Osteoblast (primary cell): Measurements from ENCODE around the gene SNTA1. TPM values are rescaled to one million over a fixed set of nuclear protein-coding genes. Genes with fewer than 3 reads are reported as not detected.
A peak's percentile ranks its signal among the peaks of the same experiment; 100 is the strongest.
"Not testable (repeated sequence)": the region's sequence is repeated elsewhere in the genome, so short reads cannot be mapped to it uniquely, and the experiment has no call there.

Experiments
- DNase-seq: peaks from one replicate; pipeline ENCODE4 v3.0.0; 2011; ENCODE audit warnings: low spot score, mixed read lengths; ENCODE audit not compliant: insufficient read length; ENCODE audit errors: missing footprints
- H2AFZ ChIP-seq: 2 replicates; pipeline ENCODE4 v1.6.0; 2011; ENCODE audit warnings: mild to moderate bottlenecking, low read length
- H3K27ac ChIP-seq: 2 replicates; pipeline ENCODE4 v1.5.1; 2011; ENCODE audit warnings: mild to moderate bottlenecking, low read depth, low read length, moderate library complexity
- H3K27me3 ChIP-seq: 2 replicates; pipeline ENCODE4 v1.6.0; 2012; ENCODE audit warnings: mild to moderate bottlenecking, control low read depth, inconsistent platforms, low read length, moderate library complexity; ENCODE audit not compliant: insufficient read depth
- H3K36me3 ChIP-seq: 2 replicates; pipeline ENCODE4 v1.5.1; 2011; ENCODE audit warnings: mild to moderate bottlenecking, low read length, control low read depth, moderate library complexity; ENCODE audit not compliant: insufficient read depth
- H3K4me1 ChIP-seq: 2 replicates; pipeline ENCODE4 v1.5.1; 2011; ENCODE audit warnings: mild to moderate bottlenecking, low read length, control low read depth, moderate library complexity; ENCODE audit not compliant: insufficient read depth
- H3K4me2 ChIP-seq: 2 replicates; pipeline ENCODE4 v1.6.0; 2011; ENCODE audit warnings: mild to moderate bottlenecking, low read length; ENCODE audit not compliant: insufficient read depth
- H3K4me3 ChIP-seq: fragments of 200-600 bp; sonication (generic); 3 replicates; pipeline ENCODE4 v1.5.1; 2012; ENCODE audit warnings: mild to moderate bottlenecking, low read length, inconsistent platforms; ENCODE audit not compliant: insufficient read depth
- H3K79me2 ChIP-seq: 2 replicates; pipeline ENCODE4 v1.6.0; 2012; ENCODE audit warnings: mild to moderate bottlenecking, low read length, control low read depth, inconsistent platforms; ENCODE audit not compliant: insufficient read depth
- H3K9me3 ChIP-seq: 2 replicates; pipeline ENCODE4 v1.5.1; 2011; ENCODE audit warnings: low read depth, low read length, control low read depth
- H4K20me1 ChIP-seq: 2 replicates; pipeline ENCODE4 v1.6.0; 2012; ENCODE audit warnings: mild to moderate bottlenecking, low read length, control low read depth; ENCODE audit not compliant: insufficient read depth
- CTCF ChIP-seq: IDR thresholded peaks from 2 replicates; pipeline ENCODE4 v1.5.1; 2011; ENCODE audit warnings: mild to moderate bottlenecking, low read depth, low read length, moderate library complexity; ENCODE audit errors: extremely low read depth
- total RNA-seq: library from RNA; depleted of rRNA; stranded (reverse); fragments of >200 nt; gene quantifications from 2 replicates; pipeline ENCODE4 v1.2.3, GENCODE V29; 2012

The SNTA1 gene
- total RNA-seq, 1 donor: 27.5 TPM

- Histone ChIP-seq H2AFZ (no peak overlapping the region), H3K36me3 (no peaks in the 10 kb centered on the region), H4K20me1 (no peaks in the 10 kb centered on the region), H3K4me2 (no peak overlapping the region), H3K4me3 (no peak overlapping the region), H3K9me3 (no peaks in the 10 kb centered on the region), H3K79me2 (no peaks in the 10 kb centered on the region), H3K27me3 (no peaks in the 10 kb centered on the region), H3K4me1 (peaks cover 5% of the 10 kb centered on the region), H3K27ac (no peak overlapping the region)
- DNase-seq: peak; percentile 89
- no peak for TF ChIP-seq CTCF
Observed at GRCh38 chr20:33437141-33437911, 6.2 kb downstream of the SNTA1 start.

- H2AFZ ChIP-seq: no peak overlapping the region
- H3K4me3 ChIP-seq: no peak overlapping the region
- H3K4me1 ChIP-seq: peaks cover 5% of the 10 kb centered on the region
- no peaks in the 10 kb centered on the region for H3K36me3 ChIP-seq
- H4K20me1 ChIP-seq: no peaks in the 10 kb centered on the region
- no peak for TF ChIP-seq CTCF
- no peak for DNase-seq
- no peak overlapping the region for H3K27ac ChIP-seq
- H3K9me3 ChIP-seq: no peaks in the 10 kb centered on the region
- H3K4me2 ChIP-seq: no peak overlapping the region
- H3K27me3 ChIP-seq: no peaks in the 10 kb centered on the region
- no peaks in the 10 kb centered on the region for H3K79me2 ChIP-seq
Observed at GRCh38 chr20:33434434-33434833, 9.1 kb downstream of the SNTA1 start.

GRCh38 chr20:33433465-33434234 lies 9.9 kb downstream of the SNTA1 start:
- Histone ChIP-seq H2AFZ (no peak overlapping the region), H3K27ac (peak overlapping the region; percentile 36), H3K36me3 (no peaks in the 10 kb centered on the region), H4K20me1 (no peaks in the 10 kb centered on the region), H3K79me2 (no peaks in the 10 kb centered on the region), H3K4me2 (no peak overlapping the region), H3K9me3 (no peaks in the 10 kb centered on the region), H3K27me3 (no peaks in the 10 kb centered on the region), H3K4me3 (no peak overlapping the region), H3K4me1 (peaks cover 5% of the 10 kb centered on the region)
- peak; percentile 88 for DNase-seq
- TF ChIP-seq CTCF: no peak

- Histone ChIP-seq H3K9me3 (no peaks in the 10 kb centered on the region), H3K27me3 (no peaks in the 10 kb centered on the region), H4K20me1 (no peaks in the 10 kb centered on the region), H3K4me2 (no peak overlapping the region), H3K36me3 (no peaks in the 10 kb centered on the region), H2AFZ (no peak overlapping the region), H3K4me1 (no peaks in the 10 kb centered on the region), H3K27ac (no peak overlapping the region), H3K4me3 (no peak overlapping the region), H3K79me2 (no peaks in the 10 kb centered on the region)
- no peak for TF ChIP-seq CTCF
- peak; percentile 67 for DNase-seq
Observed at GRCh38 chr20:33431797-33432381, 11.7 kb downstream of the SNTA1 start.

- DNase-seq, H3K79me2 ChIP-seq, H3K27me3 ChIP-seq, H3K9me3 ChIP-seq, H3K36me3 ChIP-seq, H3K4me3 ChIP-seq, H4K20me1 ChIP-seq: not testable (repeated sequence)
- peak overlapping the region; percentile 50 for H3K4me2 ChIP-seq
- peak overlapping the region; percentile 83 for H2AFZ ChIP-seq
- H3K27ac ChIP-seq: peak overlapping the region; percentile 57
- peaks cover 12% of the 10 kb centered on the region for H3K4me1 ChIP-seq
Observed at GRCh38 chr20:33423875-33424274, 19.7 kb downstream of the SNTA1 start.
